Trophoblast cell (in vitro differentiated cells and primary cell): ENCODE results near the gene RBM47.

ENCODE experiments used
- DNase-seq, 2 donors: peaks; one replicate each; pipeline ENCODE4 v3.0.0-alpha.2; 2016
- H2AFZ ChIP-seq: 2 replicates; pipeline ENCODE4 v1.6.1; 2013; ENCODE audit warnings: low read length, moderate library complexity, mild to moderate bottlenecking; ENCODE audit not compliant: insufficient read depth, poor library complexity
- H2AK5ac ChIP-seq: 2 replicates; pipeline ENCODE4 v1.6.1; 2013; ENCODE audit warnings: mild to moderate bottlenecking, low read length
- H2BK120ac ChIP-seq: 2 replicates; pipeline ENCODE4 v1.6.1; 2013; ENCODE audit warnings: low read length, mild to moderate bottlenecking, moderate library complexity; ENCODE audit not compliant: insufficient read depth, poor library complexity
- H2BK12ac ChIP-seq: 2 replicates; pipeline ENCODE4 v1.6.1; 2013; ENCODE audit warnings: mild to moderate bottlenecking, low read length, moderate library complexity
- H2BK5ac ChIP-seq: 2 replicates; pipeline ENCODE4 v1.6.1; 2013; ENCODE audit warnings: low read length, low read depth, moderate library complexity, mild to moderate bottlenecking; ENCODE audit not compliant: poor library complexity
- H3K14ac ChIP-seq: 2 replicates; pipeline ENCODE4 v1.6.1; 2013; ENCODE audit warnings: mild to moderate bottlenecking, low read length
- H3K18ac ChIP-seq: 2 replicates; pipeline ENCODE4 v1.6.1; 2013; ENCODE audit warnings: mild to moderate bottlenecking, low read length
- H3K23ac ChIP-seq: 2 replicates; pipeline ENCODE4 v1.6.1; 2013; ENCODE audit warnings: low read length
- H3K27ac ChIP-seq: 2 replicates; pipeline ENCODE4 v1.5.1; 2013; ENCODE audit warnings: low read depth, mild to moderate bottlenecking, inconsistent platforms, low read length, moderate library complexity
- H3K27me3 ChIP-seq: 2 replicates; pipeline ENCODE4 v1.6.1; 2013; ENCODE audit warnings: inconsistent platforms, mild to moderate bottlenecking, low read length, moderate library complexity; ENCODE audit not compliant: insufficient read depth
- H3K36me3 ChIP-seq, 2 experiments: 1 replicate in 1 of 2; 2 replicates in 1 of 2; pipeline ENCODE4 v1.6.1; 2013; ENCODE audit warnings: low read length in 2 of 2, mild to moderate bottlenecking in 2 of 2, moderate library complexity in 1 of 2; ENCODE audit not compliant: insufficient read depth in 2 of 2, control insufficient read depth in 1 of 2
- H3K4ac ChIP-seq: 2 replicates; pipeline ENCODE4 v1.6.1; 2013; ENCODE audit warnings: low read depth, mild to moderate bottlenecking, low read length, moderate library complexity
- H3K4me1 ChIP-seq, 2 experiments: 1 replicate in 1 of 2; 2 replicates in 1 of 2; pipeline ENCODE4 v1.6.1; 2013; ENCODE audit warnings: low read length in 2 of 2, mild to moderate bottlenecking in 2 of 2, moderate library complexity in 1 of 2; ENCODE audit not compliant: insufficient read depth in 2 of 2, control insufficient read depth in 1 of 2
- H3K4me2 ChIP-seq: 2 replicates; pipeline ENCODE4 v1.6.1; 2013; ENCODE audit warnings: inconsistent platforms, mild to moderate bottlenecking, low read length, moderate library complexity
- H3K4me3 ChIP-seq: 2 replicates; pipeline ENCODE4 v1.5.1; 2013; ENCODE audit warnings: mild to moderate bottlenecking, low read depth, low read length, inconsistent platforms
- H3K79me1 ChIP-seq: one replicate; pipeline ENCODE4 v1.6.1; 2013; ENCODE audit warnings: low read length
- H3K79me2 ChIP-seq: 2 replicates; pipeline ENCODE4 v1.6.1; 2013; ENCODE audit warnings: low read length, mild to moderate bottlenecking; ENCODE audit not compliant: control insufficient read depth, insufficient read depth, poor library complexity
- H3K9ac ChIP-seq: 2 replicates; pipeline ENCODE4 v1.6.1; 2013; ENCODE audit warnings: mild to moderate bottlenecking, low read length
- H3K9me3 ChIP-seq: 2 replicates; pipeline ENCODE4 v1.6.1; 2013; ENCODE audit warnings: low read depth, mild to moderate bottlenecking, control low read depth, inconsistent platforms, low read length; ENCODE audit not compliant: insufficient read depth
- H4K12ac ChIP-seq: 2 replicates; pipeline ENCODE4 v1.6.1; 2013; ENCODE audit warnings: low read depth, mild to moderate bottlenecking, low read length, moderate library complexity
- H4K8ac ChIP-seq: 2 replicates; pipeline ENCODE4 v1.6.1; 2013; ENCODE audit warnings: low read depth, mild to moderate bottlenecking, low read length, moderate library complexity
- H4K91ac ChIP-seq: one replicate; pipeline ENCODE4 v1.6.1; 2013; ENCODE audit warnings: low read depth, mild to moderate bottlenecking, low read length, moderate library complexity
- WGBS: extraction: QIAGEN DNeasy Blood & Tissue Kit; methylation state at CpG from one replicate; pipeline ENCODE4 v1.1.7; 2013; ENCODE audit warnings: missing lambda C conversion rate; ENCODE audit not compliant: insufficient read length, insufficient coverage; ENCODE audit errors: extremely low coverage; 5-methylcytosine and 5-hydroxymethylcytosine counted together

RBM47 gene

GRCh38 chr4:40455340-40455902 is 174.2 kb downstream of the RBM47 start:
- H3K14ac ChIP-seq = no peak overlapping the region
- H3K27me3 ChIP-seq = no peaks in the 10 kb centered on the region
- no peak overlapping the region for H4K8ac ChIP-seq
- H4K12ac ChIP-seq = no peak overlapping the region
- no peak overlapping the region for H3K23ac ChIP-seq
- DNase-seq = peak; percentile 54 to 82
- peaks cover 0 to 2% of the 10 kb centered on the region in 2 experiments for H3K4me1 ChIP-seq
- peak overlapping the region; percentile 33 for H2BK120ac ChIP-seq
- no peak overlapping the region for H4K91ac ChIP-seq
- no CpG with 5 or more reads among the region's 5 CpGs for WGBS
- no peak overlapping the region for H3K4me3 ChIP-seq
- H3K4ac ChIP-seq = no peak overlapping the region
- no peak overlapping the region for H3K9ac ChIP-seq
- H3K9me3 ChIP-seq = no peaks in the 10 kb centered on the region
- no peak overlapping the region for H2BK5ac ChIP-seq
- no peaks in the 10 kb centered on the region for H3K36me3 ChIP-seq
- no peaks in the 10 kb centered on the region for H3K79me2 ChIP-seq
- no peak overlapping the region for H3K4me2 ChIP-seq
- H3K27ac ChIP-seq = no peak overlapping the region
- no peak overlapping the region for H2BK12ac ChIP-seq
- H2AK5ac ChIP-seq = no peak overlapping the region
- no peak overlapping the region for H2AFZ ChIP-seq
- no peaks in the 10 kb centered on the region for H3K79me1 ChIP-seq
- H3K18ac ChIP-seq = no peak overlapping the region

- Histone ChIP-seq H3K18ac (no peak overlapping the region), H3K36me3 (no peaks in the 10 kb centered on the region), H3K14ac (no peak overlapping the region), H3K79me1 (no peaks in the 10 kb centered on the region), H2AK5ac (no peak overlapping the region), H2BK12ac (no peak overlapping the region), H4K8ac (no peak overlapping the region), H3K79me2 (no peaks in the 10 kb centered on the region), H3K27ac (no peak overlapping the region), H3K4ac (no peak overlapping the region), H3K9me3 (no peaks in the 10 kb centered on the region), H4K12ac (no peak overlapping the region), H3K9ac (no peak overlapping the region), H3K4me2 (no peak overlapping the region), H4K91ac (no peak overlapping the region), H3K27me3 (no peaks in the 10 kb centered on the region), H2BK120ac (no peak overlapping the region), H3K23ac (no peak overlapping the region), H3K4me1 (peaks cover 0 to 2% of the 10 kb centered on the region in 2 experiments), H2AFZ (no peak overlapping the region), H3K4me3 (no peak overlapping the region), H2BK5ac (no peak overlapping the region)
- no CpG with 5 or more reads among the region's 2 CpGs for WGBS
- no peak for DNase-seq
Observed at GRCh38 chr4:40454816-40455215, 174.8 kb downstream of the RBM47 start.

- H4K91ac ChIP-seq = no peak overlapping the region
- no peak overlapping the region for H4K12ac ChIP-seq
- no peaks in the 10 kb centered on the region for H3K79me1 ChIP-seq
- no peaks in the 10 kb centered on the region for H3K36me3 ChIP-seq
- no peak overlapping the region for H3K4me3 ChIP-seq
- no peak overlapping the region for H2AFZ ChIP-seq
- no peak overlapping the region for H3K14ac ChIP-seq
- no peaks in the 10 kb centered on the region for H3K79me2 ChIP-seq
- no peak overlapping the region for H3K27ac ChIP-seq
- H3K18ac ChIP-seq = no peak overlapping the region
- H3K9me3 ChIP-seq = no peaks in the 10 kb centered on the region
- no peak overlapping the region for H2AK5ac ChIP-seq
- no peak overlapping the region for H3K23ac ChIP-seq
- H3K9ac ChIP-seq = no peak overlapping the region
- no peak overlapping the region for H2BK5ac ChIP-seq
- H3K4me2 ChIP-seq = no peak overlapping the region
- no peaks in the 10 kb centered on the region for H3K27me3 ChIP-seq
- no peak for DNase-seq
- H4K8ac ChIP-seq = no peak overlapping the region
- no peak overlapping the region for H2BK120ac ChIP-seq
- H2BK12ac ChIP-seq = no peak overlapping the region
- peaks cover 0 to 2% of the 10 kb centered on the region in 2 experiments for H3K4me1 ChIP-seq
- no CpG with 5 or more reads among the region's 6 CpGs for WGBS
- H3K4ac ChIP-seq = no peak overlapping the region
Observed at GRCh38 chr4:40453912-40454311, 175.8 kb downstream of the RBM47 start.

DNA sequence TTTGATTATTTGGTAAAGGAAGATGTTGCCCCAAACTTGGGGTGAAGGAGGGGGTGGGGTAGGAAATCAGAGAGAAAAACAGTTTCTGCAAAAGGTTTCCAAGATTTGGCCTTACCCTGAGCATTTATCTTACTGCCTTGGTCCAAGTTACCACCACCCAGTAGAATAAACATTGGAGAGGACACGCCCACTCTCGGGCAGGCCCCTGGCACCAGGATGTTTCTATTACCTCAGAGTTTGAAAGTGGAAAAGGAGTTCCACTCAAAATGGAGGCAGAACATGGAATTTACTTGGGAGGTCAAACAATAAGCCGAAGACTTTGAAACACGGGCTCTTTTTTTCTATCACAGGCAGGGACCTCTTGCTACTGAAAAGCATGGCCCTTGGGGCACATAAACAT is 180.8 kb downstream of the RBM47 start:
- no peak overlapping the region for H4K8ac ChIP-seq
- no peak overlapping the region for H2BK12ac ChIP-seq
- WGBS = no CpG with 5 or more reads among the region's 4 CpGs
- H3K4me1 ChIP-seq = peaks cover 0 to 2% of the 10 kb centered on the region in 2 experiments
- H3K14ac ChIP-seq = no peak overlapping the region
- H3K18ac ChIP-seq = no peak overlapping the region
- no peaks in the 10 kb centered on the region for H3K27me3 ChIP-seq
- no peak overlapping the region for H2BK5ac ChIP-seq
- H2AK5ac ChIP-seq = no peak overlapping the region
- H4K91ac ChIP-seq = no peak overlapping the region
- DNase-seq = no peak
- H3K4ac ChIP-seq = no peak overlapping the region
- H3K9me3 ChIP-seq = no peaks in the 10 kb centered on the region
- no peak overlapping the region for H4K12ac ChIP-seq
- H3K4me3 ChIP-seq = no peak overlapping the region
- no peak overlapping the region for H3K23ac ChIP-seq
- H3K79me2 ChIP-seq = no peaks in the 10 kb centered on the region
- no peak overlapping the region for H2BK120ac ChIP-seq
- H3K79me1 ChIP-seq = no peaks in the 10 kb centered on the region
- no peak overlapping the region for H3K9ac ChIP-seq
- no peaks in the 10 kb centered on the region for H3K36me3 ChIP-seq
- H3K27ac ChIP-seq = no peak overlapping the region
- no peak overlapping the region for H2AFZ ChIP-seq
- no peak overlapping the region for H3K4me2 ChIP-seq
